Activated T-cell treated with anti-CD3 and anti-CD28 coated beads, Interleukin-2, amount 50 U/mL, for 4 hours (primary cell): ENCODE measurements around the gene THSD1. TPM values are rescaled to one million over a fixed set of nuclear protein-coding genes. Genes with fewer than 3 reads are reported as not detected.
"Not testable (repeated sequence)": the region's sequence is repeated elsewhere in the genome, so short reads cannot be mapped to it uniquely, and the experiment has no call there.

Experiments used
- ATAC-seq, 2 donors: fragments of 200-7000 bp; cut with Tn5 transposase; one replicate each; pipeline ENCODE4 v1.10.0; 2021
- DNase-seq: peaks from one replicate; pipeline ENCODE4 v3.0.0-alpha.2; 2020
- H3K27me3 Mint-ChIP-seq: one replicate; pipeline ENCODE4 v1.8.0; 2021; ENCODE audit warnings: low read depth, mixed read lengths
- H3K36me3 Mint-ChIP-seq: one replicate; pipeline ENCODE4 v1.8.0; 2022; ENCODE audit warnings: mixed read lengths; ENCODE audit not compliant: insufficient read depth
- H3K4me1 Mint-ChIP-seq: one replicate; pipeline ENCODE4 v1.8.0; 2021; ENCODE audit warnings: low read depth, mixed read lengths
- H3K4me3 Mint-ChIP-seq: one replicate; pipeline ENCODE4 v1.8.0; 2021; ENCODE audit warnings: mild to moderate bottlenecking, moderate library complexity, mixed read lengths
- H3K9me3 Mint-ChIP-seq: one replicate; pipeline ENCODE4 v1.8.0; 2021; ENCODE audit warnings: mixed read lengths
- total RNA-seq, 3 donors: library from RNA; stranded (reverse); gene quantifications; one replicate each; pipeline ENCODE4 v1.2.1, GENCODE V29; 2021

THSD1 gene
- total RNA-seq, 3 donors from 2014 or later, result 0.11 to 0.25 (median 0.16) TPM

GRCh38 chr13:52393572-52394357 lies 12.2 kb downstream of the THSD1 start:
- H3K9me3 Mint-ChIP-seq, result no peaks in the 10 kb centered on the region
- H3K36me3 Mint-ChIP-seq, result no peaks in the 10 kb centered on the region
- no peak for ATAC-seq
- DNase-seq, result no peak
- H3K4me1 Mint-ChIP-seq, result no peaks in the 10 kb centered on the region
- H3K27me3 Mint-ChIP-seq, result peaks cover 5% of the 10 kb centered on the region
- no peak overlapping the region for H3K4me3 Mint-ChIP-seq

GRCh38 chr13:52387721-52388120 lies 18.3 kb downstream of the THSD1 start:
- DNase-seq (no peak), ATAC-seq (no peak)
- no peaks in the 10 kb centered on the region for H3K4me1 Mint-ChIP-seq
- no peaks in the 10 kb centered on the region for H3K27me3 Mint-ChIP-seq
- H3K36me3 Mint-ChIP-seq, result peaks cover 2% of the 10 kb centered on the region
- H3K9me3 Mint-ChIP-seq, result no peaks in the 10 kb centered on the region
- no peak overlapping the region for H3K4me3 Mint-ChIP-seq

- H3K9me3 Mint-ChIP-seq, result no peaks in the 10 kb centered on the region
- no peaks in the 10 kb centered on the region for H3K27me3 Mint-ChIP-seq
- ATAC-seq (no peak), DNase-seq (no peak)
- H3K36me3 Mint-ChIP-seq, result peaks cover 2% of the 10 kb centered on the region
- H3K4me3 Mint-ChIP-seq, result no peak overlapping the region
- H3K4me1 Mint-ChIP-seq, result no peaks in the 10 kb centered on the region
Observed at GRCh38 chr13:52385870-52386269, 20.1 kb downstream of the THSD1 start.

GRCh38 chr13:52383366-52383765 lies 22.6 kb downstream of the THSD1 start:
- peaks cover 2% of the 10 kb centered on the region for H3K36me3 Mint-ChIP-seq
- H3K27me3 Mint-ChIP-seq, result no peaks in the 10 kb centered on the region
- no peak overlapping the region for H3K4me3 Mint-ChIP-seq
- H3K9me3 Mint-ChIP-seq, result no peaks in the 10 kb centered on the region
- ATAC-seq (no peak), DNase-seq (no peak)
- no peaks in the 10 kb centered on the region for H3K4me1 Mint-ChIP-seq

- no peaks in the 10 kb centered on the region for H3K4me1 Mint-ChIP-seq
- ATAC-seq (no peak), DNase-seq (no peak)
- H3K4me3 Mint-ChIP-seq, result no peak overlapping the region
- no peaks in the 10 kb centered on the region for H3K27me3 Mint-ChIP-seq
- no peaks in the 10 kb centered on the region for H3K36me3 Mint-ChIP-seq
- H3K9me3 Mint-ChIP-seq, result no peaks in the 10 kb centered on the region
Observed at GRCh38 chr13:52378312-52378711, 27.7 kb downstream of the THSD1 start.

GRCh38 chr13:52377898-52378297 lies 28.1 kb downstream of the THSD1 start:
- no peaks in the 10 kb centered on the region for H3K36me3 Mint-ChIP-seq
- H3K4me3 Mint-ChIP-seq, result no peak overlapping the region
- no peak for ATAC-seq
- no peaks in the 10 kb centered on the region for H3K27me3 Mint-ChIP-seq
- no peaks in the 10 kb centered on the region for H3K4me1 Mint-ChIP-seq
- no peak for DNase-seq
- no peaks in the 10 kb centered on the region for H3K9me3 Mint-ChIP-seq

- Mint-ChIP-seq H3K36me3 (no peaks in the 10 kb centered on the region), H3K9me3 (no peaks in the 10 kb centered on the region), H3K27me3 (no peaks in the 10 kb centered on the region), H3K4me3 (no peak overlapping the region), H3K4me1 (no peaks in the 10 kb centered on the region)
- DNase-seq, result no peak
- no peak for ATAC-seq
Observed at GRCh38 chr13:52374873-52375411, 31.0 kb downstream of the THSD1 start.

GRCh38 chr13:52374389-52374788 lies 31.6 kb downstream of the THSD1 start:
- no peak overlapping the region for H3K4me3 Mint-ChIP-seq
- no peaks in the 10 kb centered on the region for H3K27me3 Mint-ChIP-seq
- H3K9me3 Mint-ChIP-seq, result no peaks in the 10 kb centered on the region
- ATAC-seq (no peak), DNase-seq (no peak)
- H3K36me3 Mint-ChIP-seq, result no peaks in the 10 kb centered on the region
- no peaks in the 10 kb centered on the region for H3K4me1 Mint-ChIP-seq

- H3K4me1 Mint-ChIP-seq, H3K9me3 Mint-ChIP-seq, DNase-seq, H3K27me3 Mint-ChIP-seq, H3K36me3 Mint-ChIP-seq, ATAC-seq, H3K4me3 Mint-ChIP-seq: not testable (repeated sequence)
Observed at GRCh38 chr13:52373277-52373676, 32.7 kb downstream of the THSD1 start.

GRCh38 chr13:52371736-52372247 lies 34.2 kb downstream of the THSD1 start:
- H3K27me3 Mint-ChIP-seq, result no peaks in the 10 kb centered on the region
- no peaks in the 10 kb centered on the region for H3K36me3 Mint-ChIP-seq
- no peak overlapping the region for H3K4me3 Mint-ChIP-seq
- ATAC-seq (no peak), DNase-seq (no peak)
- H3K4me1 Mint-ChIP-seq, result no peaks in the 10 kb centered on the region
- no peaks in the 10 kb centered on the region for H3K9me3 Mint-ChIP-seq

- H3K9me3 Mint-ChIP-seq, result no peaks in the 10 kb centered on the region
- no peak overlapping the region for H3K4me3 Mint-ChIP-seq
- ATAC-seq (no peak), DNase-seq (no peak)
- peaks cover 8% of the 10 kb centered on the region for H3K27me3 Mint-ChIP-seq
- no peaks in the 10 kb centered on the region for H3K36me3 Mint-ChIP-seq
- H3K4me1 Mint-ChIP-seq, result no peaks in the 10 kb centered on the region
Observed at GRCh38 chr13:52366291-52366690, 39.7 kb downstream of the THSD1 start.

GRCh38 chr13:52362169-52362887 lies 43.6 kb downstream of the THSD1 start:
- not testable (repeated sequence) for ATAC-seq, H3K9me3 Mint-ChIP-seq, DNase-seq, H3K4me1 Mint-ChIP-seq, H3K36me3 Mint-ChIP-seq, H3K4me3 Mint-ChIP-seq
- peaks cover 11% of the 10 kb centered on the region for H3K27me3 Mint-ChIP-seq

- no peaks in the 10 kb centered on the region for H3K9me3 Mint-ChIP-seq
- ATAC-seq (no peak), DNase-seq (no peak)
- H3K27me3 Mint-ChIP-seq, result peaks cover 11% of the 10 kb centered on the region
- H3K4me3 Mint-ChIP-seq, result no peak overlapping the region
- no peaks in the 10 kb centered on the region for H3K36me3 Mint-ChIP-seq
- no peaks in the 10 kb centered on the region for H3K4me1 Mint-ChIP-seq
Observed at GRCh38 chr13:52361225-52361624, 44.7 kb downstream of the THSD1 start.

GRCh38 chr13:52359534-52359933 lies 46.4 kb downstream of the THSD1 start:
- no peaks in the 10 kb centered on the region for H3K36me3 Mint-ChIP-seq
- H3K27me3 Mint-ChIP-seq, result peaks cover 10% of the 10 kb centered on the region
- no peak for ATAC-seq
- peaks cover 1% of the 10 kb centered on the region for H3K4me1 Mint-ChIP-seq
- no peaks in the 10 kb centered on the region for H3K9me3 Mint-ChIP-seq
- H3K4me3 Mint-ChIP-seq, result no peak overlapping the region
- no peak for DNase-seq

GRCh38 chr13:52356327-52356726 lies 49.6 kb downstream of the THSD1 start:
- no peaks in the 10 kb centered on the region for H3K9me3 Mint-ChIP-seq
- H3K4me1 Mint-ChIP-seq, result peaks cover 1% of the 10 kb centered on the region
- H3K27me3 Mint-ChIP-seq, result peaks cover 12% of the 10 kb centered on the region
- H3K36me3 Mint-ChIP-seq, result no peaks in the 10 kb centered on the region
- no peak for ATAC-seq
- DNase-seq, result no peak
- H3K4me3 Mint-ChIP-seq, result no peak overlapping the region
